ENCODE results near the gene MLLT6.

The MLLT6 gene

DNA sequence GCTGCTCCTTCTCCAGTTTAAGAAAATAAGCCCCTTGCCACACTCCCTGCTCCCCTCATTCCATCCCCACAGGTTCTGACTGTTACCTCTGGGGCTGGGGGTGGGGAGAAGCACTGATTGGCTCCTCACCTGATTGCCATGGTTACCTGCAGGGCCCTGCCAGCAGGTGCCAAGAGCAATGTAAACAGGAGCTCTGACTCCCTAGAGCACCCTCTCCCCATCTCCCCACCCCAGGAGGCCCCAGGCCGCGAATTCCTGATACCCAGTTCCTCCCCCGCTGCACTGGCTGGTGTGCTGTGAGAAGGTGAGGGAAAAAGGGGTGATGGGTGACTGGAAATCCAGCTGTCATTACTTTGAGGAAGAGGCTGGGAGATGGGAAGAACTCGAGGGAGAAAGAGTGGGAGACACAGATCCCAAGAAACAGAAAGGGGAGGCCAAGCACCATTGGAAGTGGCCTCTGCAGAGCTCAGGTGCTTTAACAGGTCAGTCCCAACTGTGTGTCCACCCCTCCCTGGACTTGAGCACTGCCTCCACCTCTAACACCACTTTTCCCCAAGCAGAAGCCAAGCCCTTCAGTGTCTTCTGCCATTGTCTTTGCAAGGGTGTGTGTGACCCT, 38.6 kb downstream of the MLLT6 start:
- no peak for DNase-seq

DNA sequence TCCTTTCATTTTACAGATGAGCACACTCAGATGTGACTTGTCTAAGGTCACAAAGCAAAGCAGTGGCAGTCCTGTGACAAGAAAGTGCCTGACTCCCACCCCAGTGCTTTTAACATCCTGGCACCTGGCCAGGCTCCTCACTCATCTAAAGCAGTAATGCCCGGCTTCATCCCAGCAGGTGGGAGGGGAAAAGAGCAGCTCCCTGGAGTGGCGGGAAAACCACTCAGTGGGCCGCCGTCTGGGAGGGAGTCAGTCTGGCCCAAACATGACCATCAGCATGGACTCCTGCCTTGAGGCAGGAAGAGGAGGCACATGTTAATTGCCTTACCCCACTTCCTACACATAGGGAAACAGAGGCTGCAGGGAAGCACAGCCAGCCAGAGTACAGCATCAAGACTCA, 40.5 kb downstream of the MLLT6 start:
- DNase-seq = no peak

GRCh38 chr17:38746004-38746848, 41.2 kb downstream of the MLLT6 start:
- DNase-seq = no peak

DNA sequence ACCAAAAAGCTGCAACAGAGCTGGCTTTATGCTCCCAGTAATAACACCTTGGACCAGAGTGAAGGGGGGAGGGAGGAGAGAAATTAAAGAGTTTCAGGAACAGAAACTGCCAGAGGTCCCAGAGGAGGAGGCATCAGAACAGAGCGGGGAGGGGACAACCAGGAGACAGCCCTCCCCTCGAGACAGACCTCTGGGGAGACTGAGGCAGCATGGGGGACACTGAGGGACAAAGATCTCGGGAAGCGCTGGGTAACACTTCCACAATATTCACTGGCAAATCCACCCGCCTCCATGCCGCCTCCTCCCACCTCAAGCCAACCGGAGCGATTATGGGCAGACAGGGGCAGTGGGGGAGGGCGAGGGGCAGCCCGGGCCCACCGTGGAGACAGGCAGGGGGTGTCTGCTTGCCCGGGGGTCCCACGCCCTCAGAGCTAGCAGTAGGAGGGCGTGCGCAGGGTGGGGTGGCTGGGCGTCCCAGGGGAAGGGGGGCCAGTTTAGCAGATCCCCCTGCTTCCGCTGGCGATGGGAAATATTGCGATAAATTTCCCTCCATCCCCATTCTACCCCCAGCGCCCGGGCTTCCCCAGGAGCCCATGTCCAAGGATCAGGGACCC, 41.9 kb downstream of the MLLT6 start:
- DNase-seq = no peak

DNA sequence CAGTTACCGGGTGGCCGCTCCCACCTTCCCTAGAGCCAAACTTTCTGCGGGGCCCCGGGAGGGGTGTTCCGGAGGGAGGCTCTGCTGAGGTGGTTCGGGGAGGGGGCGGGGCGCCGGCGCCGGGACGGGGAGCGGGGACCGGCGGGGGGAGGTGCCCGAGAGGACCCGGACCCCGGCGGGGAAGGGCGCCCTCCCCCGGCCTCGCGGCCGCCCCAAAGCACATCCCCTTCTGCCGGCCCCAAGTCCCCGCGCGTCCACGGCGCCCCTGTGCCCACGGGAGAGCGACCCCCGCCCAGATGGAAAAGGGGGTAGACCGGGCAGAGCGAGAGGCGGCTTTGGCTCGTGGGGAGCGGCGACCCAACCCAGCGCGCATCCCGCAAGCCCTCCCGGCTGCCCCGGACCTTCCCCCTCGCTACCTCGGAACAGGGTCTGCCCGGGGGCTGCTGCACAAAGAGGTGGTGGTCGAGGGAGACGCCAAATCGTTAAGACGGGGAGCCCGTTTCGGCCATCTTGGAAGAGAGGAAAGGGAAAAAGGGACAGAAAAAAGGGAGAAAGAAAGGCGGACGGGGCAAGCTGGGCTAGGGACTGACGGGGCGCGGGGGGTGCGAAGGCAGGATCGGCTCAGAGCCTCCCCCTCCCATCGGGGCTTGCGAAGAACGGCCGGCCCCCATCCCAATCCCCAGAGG, 42.5 kb downstream of the MLLT6 start:
- no peak for DNase-seq

GRCh38 chr17:38748149-38748891, 43.2 kb downstream of the MLLT6 start, which contains the start of gene PCGF2:
TSS of gene PCGF2 (minus strand) at chr17:38748336. CDS start at chr17:38740402, 7,934 bp downstream.
- peak; percentile 94 for DNase-seq

- DNase-seq = no peak
Observed at GRCh38 chr17:38748892-38749222, 43.8 kb downstream of the MLLT6 start.

- DNase-seq = peak; percentile 47
Observed at GRCh38 chr17:38749223-38750043, 44.4 kb downstream of the MLLT6 start.

DNA sequence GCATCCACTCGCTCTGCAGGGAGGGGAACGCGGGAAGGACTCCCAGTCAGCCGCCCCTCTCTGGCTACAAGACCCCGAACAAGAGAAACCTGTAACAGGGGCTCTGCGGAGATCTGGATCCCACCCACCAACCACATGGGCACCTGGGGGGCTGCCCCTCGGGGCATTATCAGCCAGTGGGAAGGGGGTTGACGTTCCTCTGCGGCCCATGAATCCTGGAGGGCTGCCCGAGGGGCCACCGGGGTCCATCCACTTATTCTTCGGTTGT, 44.9 kb downstream of the MLLT6 start:
- DNase-seq = no peak

DNA sequence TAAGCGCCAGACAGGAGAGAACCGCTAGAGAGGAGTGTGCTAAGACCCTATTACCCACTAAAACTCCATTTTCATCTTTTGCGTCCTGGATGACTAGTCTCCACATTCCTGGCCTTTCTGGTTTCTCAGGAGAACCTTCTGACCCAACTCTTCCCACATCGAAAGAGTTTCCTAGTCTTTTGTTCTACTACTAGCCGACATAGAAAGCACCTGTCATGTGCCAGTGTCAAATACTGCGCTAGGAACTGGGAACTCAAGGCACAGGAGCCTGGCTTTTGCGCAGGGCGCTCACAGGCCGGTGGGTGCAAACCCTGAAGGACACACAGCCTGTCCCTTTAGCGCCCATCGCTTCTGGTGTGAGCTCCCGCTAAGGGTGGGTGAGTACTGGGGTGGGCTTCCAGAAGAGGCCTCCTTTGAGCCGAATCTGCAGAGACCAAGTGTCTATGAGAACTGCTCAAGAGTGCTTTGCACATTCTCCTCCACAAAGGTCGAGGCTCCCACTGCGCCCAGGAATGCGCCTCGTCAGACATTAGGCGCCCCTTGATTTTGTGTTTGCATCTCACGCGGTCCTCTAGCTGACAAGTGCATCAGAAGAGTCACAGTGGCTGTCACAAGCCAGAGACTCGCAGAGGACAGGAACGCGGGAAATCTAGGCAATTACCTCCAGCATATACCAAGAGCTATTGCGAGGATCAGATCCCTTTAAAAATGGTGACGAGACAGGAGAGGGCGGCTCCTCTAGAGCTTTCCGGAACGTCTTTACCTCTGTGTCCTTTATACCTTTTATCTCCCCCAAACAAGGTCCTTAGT, 45.4 kb downstream of the MLLT6 start:
- DNase-seq = no peak

DNA sequence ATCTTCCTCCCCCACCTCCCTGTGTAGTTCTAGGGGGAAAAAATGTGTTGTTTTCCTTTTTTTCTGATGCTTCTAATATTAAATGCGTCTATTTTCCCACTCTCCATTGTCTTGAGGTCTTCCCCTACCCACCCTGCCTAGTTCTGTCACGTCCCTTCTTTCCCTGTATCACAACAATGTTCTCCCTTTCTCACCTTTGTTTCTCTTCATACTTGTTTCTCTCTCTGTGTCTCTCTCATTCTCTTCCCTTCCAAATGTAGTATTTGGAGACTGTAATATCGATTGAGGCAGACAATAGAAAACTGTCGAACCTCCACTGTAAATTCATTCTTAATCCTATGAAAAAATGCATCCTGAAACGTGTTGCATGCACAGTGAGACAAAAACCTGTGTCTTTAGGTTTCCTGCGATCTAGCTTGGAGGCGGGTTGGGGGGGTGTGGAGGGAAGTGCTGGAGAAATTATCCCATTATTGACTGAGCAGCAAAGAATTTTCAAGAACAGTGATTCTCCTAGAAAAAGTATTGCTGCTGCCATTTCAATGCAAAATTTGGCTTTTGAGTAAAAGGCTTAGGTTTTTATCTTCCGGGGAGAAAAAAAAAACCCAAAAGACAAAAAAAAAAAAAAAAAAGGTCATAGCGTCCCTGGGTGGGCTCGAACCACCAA, 46.2 kb downstream of the MLLT6 start:
- DNase-seq = peak; percentile 32

DNA sequence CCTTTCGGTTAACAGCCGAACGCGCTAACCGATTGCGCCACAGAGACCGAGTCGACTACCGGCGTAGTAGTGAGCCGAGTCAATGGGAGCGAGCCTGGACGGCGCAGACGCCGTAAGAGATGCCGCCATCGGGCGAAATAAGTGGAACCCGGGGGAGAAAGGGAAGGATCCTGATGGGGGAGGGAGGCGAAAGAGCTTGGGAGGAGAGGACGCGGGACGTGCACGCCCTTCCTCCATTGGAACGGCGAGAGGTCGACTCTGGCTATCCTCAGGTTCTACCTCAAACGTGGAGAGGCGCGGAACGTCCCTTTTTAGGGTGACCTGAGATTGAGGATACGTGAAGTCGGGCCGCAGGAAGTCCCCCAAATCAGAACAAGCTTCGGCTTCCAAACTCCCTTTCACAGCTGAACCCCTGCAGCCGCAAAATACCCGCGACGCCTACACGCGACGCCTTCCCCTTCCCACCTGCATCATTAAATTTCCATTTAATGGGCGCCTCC, 46.8 kb downstream of the MLLT6 start:
- DNase-seq = peak; percentile 86

DNA sequence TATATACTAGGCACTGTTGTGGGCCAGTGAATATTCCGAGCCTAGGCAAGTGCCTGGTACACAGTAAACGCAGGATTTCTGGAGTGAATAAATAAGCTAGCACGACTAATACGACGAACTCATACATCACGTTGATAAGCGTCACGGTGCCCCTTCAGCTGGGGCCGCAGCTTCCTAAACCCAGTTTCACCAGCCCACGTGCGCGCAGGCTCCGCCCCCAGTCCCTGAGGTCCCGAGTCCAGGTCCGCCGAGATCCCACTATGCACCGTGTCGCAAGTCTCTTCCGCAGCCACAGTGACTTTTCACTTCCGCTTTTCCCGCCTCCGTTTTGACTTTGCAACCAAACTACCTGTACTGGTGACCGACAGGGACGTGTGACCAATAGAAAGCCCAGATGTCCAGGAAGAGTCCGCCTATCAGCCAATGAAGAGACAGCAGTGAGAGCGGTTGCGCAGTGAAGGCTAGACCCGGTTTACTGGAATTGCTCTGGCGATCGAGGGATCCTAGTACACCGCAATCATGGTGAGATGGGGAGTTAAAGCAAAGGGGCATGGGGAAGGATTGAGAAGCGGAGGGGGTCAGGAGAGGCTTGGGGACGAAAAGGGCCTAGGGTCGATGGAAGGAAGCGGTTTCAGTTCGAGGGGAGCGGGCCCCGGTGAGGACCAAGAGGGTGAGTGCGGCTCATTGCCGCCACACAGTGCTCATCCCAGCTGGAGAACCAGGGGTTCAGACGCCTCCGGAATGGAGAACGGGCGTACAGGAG, 47.4 kb downstream of the MLLT6 start, which contains the start of gene PSMB3:
Gene PSMB3 (plus strand): TSS at position 434 of the 763 bp plus-strand sequence. CDS start 86 bp downstream, at position 520.
- DNase-seq = peak; percentile 100

- no peak for DNase-seq
Observed at GRCh38 chr17:38753071-38753506, 48.0 kb downstream of the MLLT6 start.

GRCh38 chr17:38761612-38762011, 56.5 kb downstream of the MLLT6 start:
- peak; percentile 39 for DNase-seq

DNA sequence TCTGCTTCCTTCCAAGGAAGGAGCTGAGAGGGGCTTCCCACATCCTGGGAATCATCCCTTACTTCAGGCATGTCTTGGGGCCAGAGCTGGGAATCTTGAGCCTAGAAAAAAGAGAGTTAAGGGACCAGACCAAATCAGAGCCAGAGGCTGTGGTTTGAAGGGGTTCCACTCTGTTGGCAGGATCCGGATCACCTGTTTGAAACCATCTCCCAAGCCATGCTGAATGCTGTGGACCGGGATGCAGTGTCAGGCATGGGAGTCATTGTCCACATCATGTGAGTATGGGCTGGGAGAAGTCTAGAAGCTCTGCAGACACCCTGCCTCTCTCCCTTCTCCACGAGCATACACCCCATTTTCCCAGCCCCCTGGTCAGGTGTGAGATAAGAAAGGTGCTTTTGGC, 57.2 kb downstream of the MLLT6 start:
- no peak for DNase-seq

GRCh38 chr17:38766341-38766740, 61.3 kb downstream of the MLLT6 start:
- no peak for DNase-seq

- no peak for DNase-seq
Observed at GRCh38 chr17:38768417-38768816, 63.3 kb downstream of the MLLT6 start.

DNA sequence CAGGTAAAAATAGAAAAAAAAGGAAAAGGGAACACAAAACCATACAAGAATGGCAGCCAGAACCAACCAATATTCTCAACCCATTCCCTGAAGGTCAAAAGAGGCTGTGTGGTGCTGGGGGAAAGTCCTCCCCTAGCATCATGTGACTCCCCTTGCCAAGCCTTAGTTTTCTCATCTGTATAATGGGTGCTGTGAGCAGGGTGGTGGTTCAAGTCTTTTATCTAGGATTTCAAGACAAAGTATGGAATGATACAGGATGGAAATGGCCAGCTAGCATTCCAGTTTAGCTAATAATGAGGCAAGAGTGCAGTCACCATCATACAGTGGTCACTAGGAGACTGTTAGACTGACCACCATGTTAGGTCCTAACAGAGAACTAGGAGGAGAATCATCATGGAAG, 68.2 kb downstream of the MLLT6 start:
- DNase-seq = no peak

Data from fibroblast of skin of back (primary cell).